HUDEP-2 (cell line): ENCODE measurements around the gene TAL2.

ENCODE experiments used
- DNase-seq, 76 experiments: peaks; one replicate each; lab custom pipeline; 2025; ENCODE audit not compliant: unreplicated experiment in 76 of 76; lab: John Stamatoyannopoulos, UW

TAL2 gene

DNA sequence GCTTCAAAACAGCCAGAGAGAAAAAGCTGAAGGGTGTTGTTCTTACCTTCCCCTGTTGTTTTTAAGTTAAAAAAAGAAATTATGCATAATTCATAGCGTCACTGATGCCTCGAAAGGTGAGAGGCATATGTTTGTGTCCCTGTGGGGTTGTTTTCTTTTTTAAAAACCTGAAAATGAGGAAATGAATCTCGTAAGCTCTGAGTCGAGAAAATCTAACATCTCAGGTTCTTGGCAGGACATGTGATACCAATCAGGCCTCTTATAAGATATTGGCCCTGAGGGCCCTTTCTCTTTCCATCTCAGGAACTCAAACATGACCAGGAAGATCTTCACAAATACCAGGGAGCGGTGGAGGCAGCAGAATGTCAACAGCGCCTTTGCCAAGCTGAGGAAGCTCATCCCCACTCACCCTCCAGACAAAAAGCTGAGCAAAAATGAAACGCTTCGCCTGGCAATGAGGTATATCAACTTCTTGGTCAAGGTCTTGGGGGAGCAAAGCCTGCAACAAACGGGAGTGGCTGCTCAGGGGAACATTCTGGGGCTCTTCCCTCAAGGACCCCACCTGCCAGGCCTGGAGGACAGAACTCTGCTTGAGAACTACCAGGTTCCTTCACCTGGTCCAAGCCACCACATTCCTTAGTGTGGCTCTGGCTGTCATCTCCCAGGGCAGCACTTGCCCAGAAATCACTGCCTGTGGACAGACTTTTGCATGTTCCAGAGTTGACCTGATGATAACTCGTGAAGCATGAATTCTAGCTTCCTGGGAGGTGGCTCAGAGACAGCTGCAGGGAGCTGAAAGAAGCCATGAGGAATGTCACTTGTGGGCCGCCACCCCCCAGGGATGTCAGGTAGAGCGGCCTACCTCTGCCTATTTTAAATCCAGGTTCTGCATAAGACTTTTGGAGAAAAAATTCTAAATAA lies at the start of gene TAL2:
TAL2 (plus strand) TSS at position 274 of the 921 bp plus-strand sequence; CDS start at position 314, 40 bp downstream.
- no peak for DNase-seq

DNA sequence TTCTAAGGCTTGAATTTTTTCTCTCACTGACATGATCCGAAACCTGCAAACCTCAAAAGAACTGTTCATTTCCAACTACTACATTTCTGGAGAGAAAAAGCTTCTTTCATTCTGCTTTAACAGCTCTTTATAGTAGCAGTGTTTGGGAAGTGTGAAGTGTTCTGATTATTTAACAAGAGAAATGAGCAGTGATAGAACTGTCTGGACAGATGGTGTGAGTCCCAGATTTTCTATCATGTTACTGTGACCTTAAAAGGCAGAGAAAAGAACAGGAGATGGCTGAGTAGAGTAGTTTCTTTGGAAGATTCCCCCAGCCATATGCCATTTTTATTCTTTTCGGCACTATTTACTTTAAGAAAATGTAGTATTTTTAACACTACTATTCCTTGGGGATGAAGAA lies 41.3 kb upstream of the TAL2 start:
- DNase-seq: no peak

DNA sequence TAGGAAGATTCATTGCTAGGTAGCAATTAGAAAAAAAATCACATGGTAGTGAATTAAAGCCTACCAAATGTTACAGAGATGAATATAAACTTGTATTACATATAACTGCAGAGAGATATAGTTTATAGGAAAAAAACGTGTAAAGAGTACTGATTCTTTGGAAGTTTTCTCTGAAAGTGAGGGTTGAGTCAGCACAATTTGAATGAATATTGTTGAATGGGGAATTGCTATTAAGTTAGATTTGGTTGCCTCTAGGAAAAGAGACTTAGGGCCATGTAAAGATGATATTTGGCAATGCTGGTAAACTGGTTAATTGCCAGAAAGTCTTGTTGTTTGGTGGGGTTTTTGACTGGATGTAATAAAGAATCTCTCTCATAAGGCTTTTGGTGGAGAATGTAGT lies 37.2 kb upstream of the TAL2 start:
- no peak for DNase-seq

DNA sequence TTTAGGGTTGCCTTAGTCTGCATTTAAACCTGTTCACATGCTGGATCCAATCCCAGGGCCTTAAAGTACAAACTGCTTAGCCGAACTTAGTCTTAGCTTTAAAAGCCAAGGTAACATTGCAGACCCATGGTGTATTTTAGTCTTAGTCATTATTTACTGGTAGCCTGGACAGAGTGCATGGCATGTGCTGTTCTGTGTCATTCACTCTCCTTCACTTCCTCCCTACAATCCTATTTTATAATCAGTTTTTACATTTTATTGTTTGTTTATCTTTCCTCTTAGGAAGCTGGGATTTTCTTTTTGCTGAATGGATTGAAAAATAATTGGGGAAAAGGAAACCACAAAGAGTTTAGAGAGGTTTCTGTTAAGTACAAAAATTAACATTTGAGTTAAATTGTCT lies 29.4 kb upstream of the TAL2 start:
- DNase-seq: no peak

DNA sequence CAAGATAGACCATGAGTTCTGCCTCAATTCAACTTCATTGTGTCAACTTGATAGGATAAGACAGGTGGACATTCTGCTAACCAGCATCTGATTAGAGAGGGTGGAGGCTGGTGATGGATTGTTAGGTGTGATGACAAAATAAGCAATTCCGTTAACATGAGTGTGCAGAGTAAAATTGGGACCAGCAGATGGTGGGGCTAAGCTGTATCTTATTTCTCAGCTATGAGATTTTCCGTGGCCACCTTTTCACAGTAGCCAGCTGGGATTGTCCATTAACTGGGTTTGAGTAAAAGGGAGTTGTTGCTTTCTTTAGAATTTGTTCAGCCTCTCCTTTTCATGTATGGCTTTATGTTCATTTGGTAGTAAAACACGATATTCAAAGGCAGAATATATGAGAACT lies 28.8 kb upstream of the TAL2 start:
- no peak for DNase-seq

DNA sequence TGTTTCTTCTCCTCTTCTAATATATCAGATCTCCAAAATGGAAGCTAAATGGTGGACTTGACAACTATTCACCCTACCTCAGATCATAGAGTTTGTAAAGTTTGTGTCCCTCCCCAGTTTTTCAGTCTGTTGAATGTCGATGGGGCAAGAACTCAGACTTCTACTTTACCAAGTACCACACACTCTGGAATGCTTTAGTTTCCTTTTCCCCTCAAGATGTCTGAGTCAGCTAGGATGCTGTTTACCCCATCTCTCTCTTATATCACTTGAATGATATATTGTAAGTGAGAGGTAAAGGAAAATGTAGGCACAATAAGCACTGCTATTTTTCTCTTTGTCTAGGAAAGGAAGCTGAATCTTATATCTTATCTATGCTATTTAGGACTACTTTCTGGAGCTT lies 25.9 kb upstream of the TAL2 start:
- no peak for DNase-seq

DNA sequence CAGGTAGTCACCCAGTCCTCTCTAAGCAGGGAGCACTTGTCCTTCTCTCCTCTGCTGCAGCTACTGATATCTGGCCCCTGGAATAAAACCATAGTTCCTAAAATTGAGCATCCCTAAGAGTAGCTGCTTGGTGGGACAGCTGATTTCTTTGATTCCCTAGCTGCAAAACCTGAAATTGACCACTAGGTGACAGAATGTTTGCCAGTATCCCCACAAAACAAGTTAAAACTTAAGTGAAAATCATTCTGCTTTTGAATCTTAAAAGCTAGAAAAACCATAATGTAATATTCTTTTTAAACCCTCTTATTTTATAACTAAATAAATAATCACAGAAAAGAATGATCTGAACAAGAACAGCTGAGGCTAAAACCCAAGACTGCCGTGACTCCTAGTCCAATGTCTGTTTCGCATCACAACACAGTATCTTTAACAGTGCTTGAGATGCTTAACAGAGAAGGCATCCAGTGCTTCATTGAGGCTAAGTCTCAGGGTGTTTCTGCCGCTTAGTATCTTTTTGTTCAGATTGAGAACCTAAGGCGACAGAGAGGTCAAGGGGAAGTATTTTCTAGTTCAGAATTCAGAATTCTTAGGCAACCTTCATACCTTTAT lies 24.4 kb upstream of the TAL2 start:
- DNase-seq: no peak

DNA sequence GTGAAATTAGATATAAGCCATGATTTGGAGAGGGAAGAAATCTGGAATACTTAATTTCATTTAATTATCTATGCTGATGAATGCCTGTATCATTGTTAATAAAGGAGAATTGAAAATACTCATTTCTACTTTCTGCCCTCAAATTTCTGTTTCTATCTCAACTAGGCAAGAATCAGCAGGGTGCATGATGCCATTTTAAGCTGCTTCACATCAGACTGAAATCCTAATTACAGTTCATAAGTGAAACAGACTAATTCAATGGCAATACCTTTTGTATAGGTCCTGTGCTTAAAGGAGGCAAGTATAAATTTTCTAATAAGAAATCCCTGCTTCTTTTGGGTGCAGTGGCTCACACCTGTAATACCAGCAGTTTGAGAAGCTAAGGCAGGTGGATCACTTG lies 22.3 kb upstream of the TAL2 start:
- DNase-seq: no peak

DNA sequence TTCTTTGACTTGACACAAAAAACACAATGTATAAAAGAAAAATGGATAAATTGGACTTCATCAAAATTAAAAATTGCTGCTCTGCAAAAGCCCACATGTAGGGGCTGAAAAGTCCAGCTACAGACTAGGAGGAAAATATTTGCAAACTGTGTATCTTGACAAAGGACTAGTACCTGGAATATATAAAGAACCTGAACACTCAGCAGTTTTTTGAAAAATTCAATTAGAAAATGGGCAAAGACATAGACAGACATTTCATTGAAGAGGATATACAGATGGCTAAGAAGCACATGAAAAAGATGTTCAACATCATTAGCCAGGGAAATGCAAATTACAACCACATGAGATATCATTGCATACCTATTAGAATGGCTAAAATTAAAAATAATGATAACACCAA lies 18.5 kb upstream of the TAL2 start:
- DNase-seq: no peak

DNA sequence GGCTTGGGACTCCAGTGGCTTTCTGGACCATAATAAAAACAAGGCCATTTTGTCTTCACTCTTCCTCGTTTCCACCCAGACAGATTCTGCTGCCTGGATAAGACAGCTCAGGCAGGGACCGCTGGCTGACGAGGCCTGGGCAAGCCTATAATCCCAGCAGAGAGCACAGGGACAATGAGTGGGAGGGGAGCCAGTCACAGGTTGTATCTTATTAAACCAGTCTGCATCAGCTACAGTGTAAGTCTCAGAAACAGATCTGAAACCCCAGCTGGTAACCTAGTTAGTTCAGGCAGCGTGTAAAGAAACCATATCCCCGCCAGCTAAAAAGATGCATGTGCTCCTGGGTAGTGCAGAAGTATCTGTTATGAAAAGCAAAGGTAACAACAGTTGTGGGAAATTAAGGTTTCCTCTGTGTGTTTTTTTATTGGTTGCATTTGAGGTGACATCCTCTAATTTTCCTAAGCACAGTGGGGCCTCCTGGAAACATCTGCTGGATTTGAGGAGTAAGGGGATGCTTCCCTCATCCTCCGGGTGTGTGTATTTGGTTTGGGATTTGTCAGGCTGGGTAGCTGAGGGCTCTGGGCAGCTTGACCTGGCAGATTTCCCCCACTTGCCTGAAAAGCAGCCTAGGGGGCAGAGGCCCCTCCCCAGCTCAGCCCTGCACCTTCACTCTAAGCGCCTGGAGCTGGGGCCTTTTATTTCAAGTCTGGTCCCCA lies 15.2 kb upstream of the TAL2 start:
- no peak for DNase-seq

DNA sequence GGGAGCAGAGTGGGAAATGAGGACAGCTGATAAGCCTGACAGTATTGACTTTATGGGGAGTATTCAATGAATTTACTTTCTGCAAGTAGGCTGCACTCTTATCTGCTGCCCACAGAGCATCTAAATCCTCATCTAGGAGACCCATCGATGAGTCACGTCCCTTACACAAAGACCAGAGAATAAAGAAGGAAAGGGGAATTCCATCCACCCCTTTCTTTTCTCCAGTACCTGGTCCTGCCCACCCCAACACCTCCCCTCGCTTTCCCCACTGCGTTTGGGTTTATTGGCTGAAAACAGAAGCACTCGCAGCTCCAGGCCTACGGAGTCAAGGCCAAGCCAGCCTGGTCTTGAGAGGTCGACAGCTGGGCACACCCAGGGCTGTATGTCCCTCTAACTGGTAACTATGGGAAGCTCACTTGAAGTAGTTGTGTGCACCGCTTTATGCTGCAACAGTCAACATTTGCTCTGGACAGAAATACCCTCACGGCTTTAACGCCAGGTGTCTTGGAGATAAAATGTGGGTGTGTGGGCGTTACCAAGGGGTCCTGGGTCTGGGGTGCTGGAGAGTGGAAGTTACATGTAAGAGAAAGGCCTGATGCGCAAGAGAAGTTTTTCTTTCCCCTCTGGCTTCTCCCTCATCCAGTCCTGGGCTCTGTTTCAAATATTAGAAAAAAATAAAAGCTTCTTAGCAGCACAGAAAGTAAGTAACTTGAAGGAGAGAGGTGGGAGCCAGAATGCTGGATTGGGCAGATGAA lies 14.5 kb upstream of the TAL2 start:
- DNase-seq: peak in 12 of 76 experiments; percentile 3 to 34 (median 16)

DNA sequence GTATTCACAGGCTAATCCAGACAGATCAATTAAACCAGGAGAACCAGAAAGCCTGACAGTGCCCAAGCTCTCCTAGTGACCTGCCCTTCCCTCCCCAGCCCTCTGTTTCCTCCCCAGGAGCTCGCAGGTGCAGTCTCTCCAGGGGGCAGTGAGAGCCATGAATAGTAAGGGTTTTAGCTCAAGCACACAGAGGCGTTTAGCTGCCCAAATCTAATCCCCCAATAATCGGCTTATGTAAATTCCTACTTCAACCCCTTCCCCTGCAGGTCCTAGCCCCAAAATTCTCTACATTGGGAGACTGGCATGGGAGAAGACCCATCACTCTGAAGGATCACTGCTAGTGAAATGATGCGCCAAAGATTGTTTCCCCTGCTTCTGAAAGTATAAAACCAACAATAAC lies 10.5 kb upstream of the TAL2 start:
- no peak for DNase-seq

DNA sequence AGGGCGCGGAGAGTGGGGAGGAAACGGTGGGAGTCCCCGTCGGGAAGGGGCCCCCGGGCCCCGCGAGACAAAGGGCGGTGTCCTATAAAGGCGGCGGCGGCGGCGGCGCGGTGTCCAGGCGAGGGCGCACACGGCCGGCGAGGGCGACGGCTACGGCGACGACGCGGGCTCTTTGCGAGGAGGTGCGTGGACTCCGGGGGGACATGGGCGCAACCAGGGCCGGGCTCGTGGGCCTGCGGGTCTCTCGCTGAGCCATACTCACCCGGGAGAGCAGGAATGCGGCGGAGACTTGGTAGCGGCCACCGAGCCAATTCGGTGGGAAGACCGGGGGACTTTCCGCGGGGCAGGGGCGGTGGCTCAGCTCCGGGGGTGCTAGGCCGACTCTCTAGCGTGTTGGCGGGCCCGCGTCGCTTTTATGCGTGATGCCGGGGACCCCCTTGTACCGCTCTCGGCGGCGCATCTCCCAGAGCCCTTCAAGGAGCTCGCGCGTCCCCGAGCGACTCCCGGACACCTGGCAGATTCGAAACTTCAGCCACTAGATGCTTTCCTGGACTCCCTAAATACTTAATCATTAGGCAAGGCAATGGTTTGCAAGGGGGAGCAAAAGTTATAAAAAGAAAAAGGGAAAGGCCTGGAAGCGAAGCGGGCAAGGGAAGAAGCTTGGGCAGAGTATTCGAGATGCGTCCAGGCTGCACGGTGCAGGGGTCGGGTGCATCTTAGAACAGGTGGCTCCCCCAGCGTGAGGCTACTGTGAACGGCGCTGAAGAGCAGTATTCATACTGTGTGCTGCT lies 5.9 kb upstream of the TAL2 start:
- DNase-seq: peak in 1 of 76 experiments; percentile 8

DNA sequence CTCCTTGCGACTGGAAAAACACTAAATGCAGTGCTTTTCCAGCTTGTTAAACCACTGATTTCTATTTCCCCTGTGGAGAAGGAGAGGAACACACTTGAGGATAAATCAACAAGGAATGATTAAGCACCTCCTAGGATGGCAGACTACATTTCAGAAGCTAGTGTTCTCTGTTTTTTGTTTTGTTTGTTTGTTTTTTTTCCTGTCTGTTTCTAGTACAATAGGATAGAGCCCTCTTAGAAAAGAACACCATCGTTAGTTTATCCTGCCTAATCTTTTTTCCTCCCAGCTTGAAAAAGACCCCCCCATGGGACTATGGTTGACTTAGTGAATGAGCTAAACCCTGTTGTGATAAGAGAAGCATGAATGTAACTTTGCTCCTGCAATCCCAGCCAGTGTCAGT lies 3.9 kb upstream of the TAL2 start:
- no peak for DNase-seq

DNA sequence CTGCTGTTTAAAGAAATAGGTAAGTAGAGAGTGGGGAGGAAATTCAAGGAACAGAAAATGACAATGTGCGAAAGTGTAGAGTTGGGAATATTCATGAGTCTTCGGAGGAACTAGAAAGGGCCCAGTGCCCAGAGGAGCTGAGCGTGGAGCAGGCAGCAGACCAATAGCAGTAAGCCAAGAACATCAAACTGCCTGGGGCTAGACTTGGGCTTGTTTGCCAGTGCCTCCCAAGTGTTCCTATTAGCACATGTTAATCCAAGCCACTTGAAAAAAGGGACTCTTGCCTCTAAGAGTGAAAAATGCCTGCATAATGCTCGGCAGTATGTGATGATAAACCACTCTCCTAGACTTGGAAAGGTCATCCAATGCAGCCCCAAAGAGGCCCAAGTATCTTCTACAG lies 1.2 kb upstream of the TAL2 start:
- DNase-seq: no peak

DNA sequence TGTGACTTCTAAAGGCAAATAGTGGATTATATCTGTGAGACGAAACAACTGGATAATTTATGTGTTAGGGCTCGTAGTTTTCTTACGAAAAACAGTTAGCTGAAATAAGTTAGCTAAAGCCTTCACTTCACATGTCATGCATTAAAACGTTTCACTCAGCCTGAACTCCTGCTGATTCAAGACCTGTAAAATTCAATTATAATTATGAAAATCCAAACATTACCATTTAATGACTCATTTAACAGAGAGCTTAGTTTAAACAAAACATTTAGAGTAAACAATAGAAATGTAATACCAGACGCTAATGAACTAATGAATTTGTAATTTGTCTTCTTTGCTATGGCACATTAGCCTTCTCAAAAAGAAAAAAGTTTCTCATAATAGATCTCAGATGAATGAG lies 1.7 kb downstream of the TAL2 start:
- no peak for DNase-seq

DNA sequence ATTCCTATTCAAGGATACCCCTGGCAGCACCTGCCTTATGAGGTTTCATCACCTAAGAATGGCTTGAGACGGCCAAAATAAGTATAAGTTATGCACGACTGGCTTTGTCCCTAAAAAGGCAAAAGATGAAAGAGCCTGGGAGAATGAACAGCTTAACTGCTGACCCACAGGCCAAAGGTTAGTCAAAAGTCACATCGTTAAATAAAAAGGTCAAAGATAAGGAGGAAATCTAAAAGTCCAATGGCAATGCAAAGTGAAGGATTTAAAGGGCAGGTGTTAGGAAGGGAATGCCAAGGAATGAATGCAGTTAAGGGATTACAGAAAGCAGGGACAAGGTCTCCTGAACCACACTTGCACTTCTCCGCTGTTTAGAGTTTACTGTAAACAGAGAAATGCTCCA lies 5.6 kb downstream of the TAL2 start:
- DNase-seq: no peak

DNA sequence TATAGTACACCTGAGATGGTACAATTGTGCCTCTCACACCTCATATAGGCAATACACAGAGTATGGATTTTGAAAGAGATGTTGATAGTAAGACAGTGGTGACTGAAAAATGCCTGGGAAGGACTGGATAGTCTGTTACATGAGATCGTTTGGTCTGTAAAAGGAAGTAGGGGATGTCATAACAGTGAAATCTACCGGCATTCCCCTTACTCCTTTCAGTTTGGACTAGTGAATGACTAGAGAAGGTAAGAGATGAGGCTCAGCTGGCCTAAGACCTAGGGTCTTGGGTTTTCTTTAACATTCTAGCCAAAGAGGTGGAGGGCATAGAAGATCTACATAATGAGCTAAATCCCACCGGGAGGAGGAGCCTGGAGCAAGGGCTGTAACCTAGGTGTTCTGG lies 8.1 kb downstream of the TAL2 start:
- DNase-seq: no peak

DNA sequence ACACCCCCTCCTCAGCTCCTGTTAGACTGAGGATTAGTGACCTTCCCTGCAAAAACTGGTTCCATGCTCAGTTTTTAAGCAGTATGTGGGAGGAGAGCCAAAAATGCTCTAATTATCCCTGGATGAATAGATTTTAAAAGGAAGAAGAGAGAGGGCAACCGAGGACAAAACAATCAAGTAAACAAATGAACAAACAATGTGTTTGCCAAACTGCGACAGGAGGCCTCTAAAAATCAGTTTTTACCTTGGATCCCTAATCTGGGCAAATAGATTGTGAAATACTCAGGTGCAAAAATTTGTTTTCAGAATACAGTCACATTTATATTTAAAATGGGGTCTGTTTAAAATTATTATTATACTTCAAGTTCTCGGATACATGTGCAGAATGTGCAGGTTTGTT lies 8.5 kb downstream of the TAL2 start:
- no peak for DNase-seq

DNA sequence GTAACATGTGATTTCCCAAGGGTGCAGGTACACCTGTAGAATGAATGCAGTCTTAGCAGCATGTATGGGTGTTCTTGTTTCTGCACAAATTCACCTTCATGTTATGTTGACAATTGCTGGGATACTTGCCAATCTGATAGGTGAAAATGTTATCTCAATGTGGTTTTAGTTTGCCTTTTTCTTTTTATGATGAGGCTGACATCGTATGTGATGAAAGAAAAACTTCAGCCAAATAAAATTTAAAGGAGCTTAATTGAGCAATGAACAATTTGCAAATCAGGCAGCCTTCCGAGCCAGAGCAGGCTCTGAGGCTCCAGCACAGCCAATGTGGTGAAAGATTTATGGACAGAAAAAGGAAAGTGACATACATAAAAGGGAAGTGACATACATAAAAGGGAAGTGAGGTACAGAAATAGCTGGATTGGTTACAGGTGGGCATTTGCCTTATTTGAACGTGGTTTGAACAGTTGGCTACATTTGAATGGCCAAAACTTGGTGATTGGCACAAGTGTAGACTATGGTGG lies 10.5 kb downstream of the TAL2 start:
- no peak for DNase-seq
